Fibroblast of pulmonary artery (primary cell): ENCODE measurements around the gene TPRX1.
"Not testable (repeated sequence)": the region's sequence is repeated elsewhere in the genome, so short reads cannot be mapped to it uniquely, and the experiment has no call there.

Source experiments
- DNase-seq: peaks from one replicate; pipeline ENCODE4 v3.0.0-alpha.2; 2010; ENCODE audit warnings: low read depth
- H3K4me3 ChIP-seq: replicated peaks from 2 replicates; pipeline ENCODE4 v1.5.1; 2011; ENCODE audit warnings: low read depth, mild to moderate bottlenecking, control low read depth, low read length, moderate library complexity
- TF ChIP-seq, protein P1 (sequence below): IDR thresholded peaks from 2 replicates; pipeline ENCODE4 v1.5.1; 2011; ENCODE audit warnings: mild to moderate bottlenecking, control low read depth, low read length, inconsistent platforms; ENCODE audit errors: missing control alignments

Gene TPRX1

DNA sequence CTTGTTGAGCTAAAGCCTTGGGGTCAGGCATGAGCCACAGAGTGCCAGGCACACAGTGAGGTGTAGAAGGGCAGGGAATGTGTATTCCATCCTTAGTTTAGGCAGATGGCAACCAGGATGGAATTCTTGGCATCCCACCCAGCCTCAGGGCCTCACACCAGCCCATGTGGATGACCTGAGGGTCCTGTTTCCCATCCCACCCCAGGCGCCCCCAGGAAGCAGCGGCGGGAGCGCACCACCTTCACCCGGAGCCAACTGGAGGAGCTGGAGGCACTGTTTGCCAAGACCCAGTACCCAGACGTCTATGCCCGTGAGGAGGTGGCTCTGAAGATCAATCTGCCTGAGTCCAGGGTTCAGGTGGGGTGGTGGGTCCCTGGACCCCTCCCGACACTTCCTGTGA is 31.7 kb upstream of the TPRX1 start:
- no peak for DNase-seq
- H3K4me3 ChIP-seq, result no peak overlapping the region
- TF ChIP-seq, protein P1, sequence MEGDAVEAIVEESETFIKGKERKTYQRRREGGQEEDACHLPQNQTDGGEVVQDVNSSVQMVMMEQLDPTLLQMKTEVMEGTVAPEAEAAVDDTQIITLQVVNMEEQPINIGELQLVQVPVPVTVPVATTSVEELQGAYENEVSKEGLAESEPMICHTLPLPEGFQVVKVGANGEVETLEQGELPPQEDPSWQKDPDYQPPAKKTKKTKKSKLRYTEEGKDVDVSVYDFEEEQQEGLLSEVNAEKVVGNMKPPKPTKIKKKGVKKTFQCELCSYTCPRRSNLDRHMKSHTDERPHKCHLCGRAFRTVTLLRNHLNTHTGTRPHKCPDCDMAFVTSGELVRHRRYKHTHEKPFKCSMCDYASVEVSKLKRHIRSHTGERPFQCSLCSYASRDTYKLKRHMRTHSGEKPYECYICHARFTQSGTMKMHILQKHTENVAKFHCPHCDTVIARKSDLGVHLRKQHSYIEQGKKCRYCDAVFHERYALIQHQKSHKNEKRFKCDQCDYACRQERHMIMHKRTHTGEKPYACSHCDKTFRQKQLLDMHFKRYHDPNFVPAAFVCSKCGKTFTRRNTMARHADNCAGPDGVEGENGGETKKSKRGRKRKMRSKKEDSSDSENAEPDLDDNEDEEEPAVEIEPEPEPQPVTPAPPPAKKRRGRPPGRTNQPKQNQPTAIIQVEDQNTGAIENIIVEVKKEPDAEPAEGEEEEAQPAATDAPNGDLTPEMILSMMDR, result no peak

DNA sequence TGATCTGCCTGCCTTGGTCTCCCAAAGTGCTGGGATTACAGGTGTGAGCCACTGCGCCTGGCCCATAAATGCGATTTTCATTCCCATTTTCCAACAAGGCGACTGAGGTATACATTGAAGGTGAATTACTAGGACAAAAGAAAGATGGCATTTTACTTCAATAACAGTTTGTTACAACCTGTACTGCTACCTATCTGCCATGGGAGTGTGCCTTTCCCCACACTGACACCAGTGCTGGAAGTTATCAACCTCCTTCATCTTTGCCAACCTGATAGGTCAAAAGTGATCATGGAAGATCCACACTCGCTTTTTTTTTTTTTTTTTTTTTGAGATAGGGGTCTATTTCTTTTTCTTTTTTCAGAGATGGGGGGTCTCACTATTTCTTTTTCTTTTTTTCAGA is 28.4 kb upstream of the TPRX1 start:
- H3K4me3 ChIP-seq, result no peak overlapping the region
- TF ChIP-seq, protein P1, result no peak
- DNase-seq, result no peak

DNA sequence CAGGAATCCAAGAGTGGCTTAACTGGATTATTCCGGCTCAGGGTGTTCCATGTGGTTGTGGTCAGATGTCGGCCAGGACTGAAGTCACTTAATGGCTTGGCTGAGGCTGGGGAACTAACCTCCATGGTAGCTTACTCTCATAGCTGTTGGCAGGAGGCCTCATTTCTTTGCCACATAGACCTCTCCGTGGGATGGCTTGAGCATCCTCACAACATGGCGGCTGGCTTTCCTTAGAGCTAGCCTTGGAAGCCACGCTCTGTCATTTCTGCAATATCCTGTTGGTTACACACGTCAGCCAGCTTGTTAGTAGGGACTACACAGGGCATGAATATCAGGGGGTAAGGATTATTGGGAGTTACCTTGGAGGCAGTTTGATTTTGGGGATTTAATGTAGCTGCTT is 22.4 kb upstream of the TPRX1 start:
- TF ChIP-seq, protein P1, result no peak

DNA sequence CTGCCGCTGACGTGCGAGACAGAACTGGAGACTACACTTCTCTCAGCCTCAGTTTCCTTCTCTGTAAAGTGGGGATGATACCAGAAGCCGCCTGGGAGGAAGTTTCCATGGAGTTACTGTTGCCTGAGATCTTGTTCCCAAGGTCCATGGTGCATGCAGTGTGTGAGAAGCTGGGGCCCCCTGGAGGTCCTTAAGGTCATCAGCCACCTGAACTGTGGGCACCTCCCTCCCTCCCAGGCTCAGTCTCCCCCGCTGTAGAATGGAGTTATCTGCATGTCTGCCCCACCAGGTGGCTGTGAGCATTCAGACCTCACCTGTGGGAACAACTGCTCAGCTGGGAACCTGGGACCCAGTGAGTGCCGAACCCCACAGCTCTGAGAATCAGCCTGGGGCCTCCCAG is 20.0 kb upstream of the TPRX1 start:
- DNase-seq, result no peak
- TF ChIP-seq, protein P1, result no peak
- H3K4me3 ChIP-seq, result no peak overlapping the region

More for the DNA sequence above, 22.4 kb upstream of the TPRX1 start:
- no peak overlapping the region for H3K4me3 ChIP-seq
- no peak for DNase-seq

DNA sequence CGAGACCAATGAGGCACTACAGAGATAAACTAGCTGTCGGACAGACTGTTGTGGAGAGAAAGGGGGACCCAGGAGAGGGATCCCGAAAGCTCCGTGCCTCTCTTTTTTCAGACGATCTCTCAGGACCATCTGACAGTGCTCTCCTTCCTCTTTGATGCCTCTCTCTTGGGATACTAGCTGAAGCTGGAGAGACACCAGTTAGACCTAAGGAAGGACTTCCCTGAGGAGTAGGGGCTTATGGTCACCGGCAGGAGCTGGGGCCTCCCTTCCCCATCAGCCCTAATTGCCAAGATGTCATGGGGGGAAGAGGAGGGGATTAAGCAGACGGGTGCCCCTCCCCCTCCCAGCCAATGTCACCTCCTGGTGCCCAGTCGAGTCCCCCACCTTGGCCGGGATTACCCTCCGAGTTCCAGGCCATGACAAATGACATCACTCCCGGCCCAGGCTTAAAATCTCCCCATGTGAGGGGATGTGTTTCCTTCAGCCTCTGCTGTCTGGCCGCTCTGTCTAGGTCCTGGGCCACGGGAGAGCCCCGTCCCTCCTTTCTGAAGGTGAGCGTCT is 17.2 kb upstream of the TPRX1 start, which contains the start of gene CRX:
CRX (plus strand) TSS at position 478 of the 561 bp plus-strand sequence. CDS start 12,507 bp downstream, outside the sequence.
- H3K4me3 ChIP-seq, result no peak within 1 kb of the TSS
- TF ChIP-seq, protein P1, result no peak
- DNase-seq, result no peak

DNA sequence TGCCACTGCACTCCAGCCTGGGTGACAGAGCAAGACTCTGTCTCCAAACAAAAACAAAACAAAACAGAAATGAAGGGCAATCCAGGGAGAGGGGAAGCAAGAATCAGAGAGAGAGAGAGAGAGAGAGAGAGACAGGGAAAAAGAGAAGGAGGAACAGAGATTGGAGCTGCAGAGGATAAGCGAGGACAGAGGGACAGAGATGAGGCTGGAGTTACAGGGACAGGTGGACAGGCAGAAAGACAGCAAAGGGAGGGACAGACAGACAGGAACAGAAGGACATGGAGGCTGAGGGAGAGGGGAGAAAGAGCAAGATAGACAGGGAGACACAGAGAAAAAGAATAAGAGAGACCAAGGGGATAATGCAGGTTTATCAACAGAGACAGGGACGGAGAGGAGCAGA is 16.1 kb upstream of the TPRX1 start:
- DNase-seq, result no peak
- no peak overlapping the region for H3K4me3 ChIP-seq
- TF ChIP-seq, protein P1, result no peak

DNA sequence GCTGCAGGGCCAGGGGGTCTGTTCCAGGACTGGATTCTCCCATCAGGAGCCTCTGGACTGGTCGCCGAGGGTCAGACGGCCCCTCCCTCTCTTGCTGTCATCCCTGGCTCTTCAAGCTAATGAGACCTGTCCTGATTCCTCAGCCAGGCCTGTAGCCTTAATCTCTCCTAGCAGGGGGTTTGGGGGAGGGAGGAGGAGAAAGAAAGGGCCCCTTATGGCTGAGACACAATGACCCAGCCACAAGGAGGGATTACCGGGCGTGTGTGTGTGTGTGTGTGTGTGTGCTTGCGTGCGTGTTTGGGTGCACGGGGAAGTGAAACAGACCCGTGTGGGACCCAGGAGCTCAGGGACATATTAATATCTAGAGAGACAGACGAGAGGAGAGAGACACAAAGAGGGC is 15.5 kb upstream of the TPRX1 start:
- H3K4me3 ChIP-seq, result no peak overlapping the region
- no peak for DNase-seq
- TF ChIP-seq, protein P1, result no peak

DNA sequence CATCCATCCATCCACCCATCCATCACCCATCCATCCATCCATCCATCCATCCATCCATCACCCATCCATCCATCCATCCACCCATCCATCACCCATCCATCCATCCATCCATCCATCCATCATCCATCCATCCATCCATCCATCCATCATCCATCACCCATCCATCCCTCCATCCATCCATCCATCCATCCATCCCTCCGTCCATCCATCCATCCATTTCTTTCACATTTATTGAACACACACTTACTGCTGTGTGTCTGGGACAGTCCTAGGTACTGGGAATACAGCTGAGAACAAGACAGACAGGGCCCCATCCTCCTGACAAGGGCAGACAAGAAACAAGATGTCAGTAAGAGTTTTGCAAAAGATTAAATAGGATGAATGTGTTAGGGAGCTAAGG is 13.9 kb upstream of the TPRX1 start:
- DNase-seq, H3K4me3 ChIP-seq: not testable (repeated sequence)

DNA sequence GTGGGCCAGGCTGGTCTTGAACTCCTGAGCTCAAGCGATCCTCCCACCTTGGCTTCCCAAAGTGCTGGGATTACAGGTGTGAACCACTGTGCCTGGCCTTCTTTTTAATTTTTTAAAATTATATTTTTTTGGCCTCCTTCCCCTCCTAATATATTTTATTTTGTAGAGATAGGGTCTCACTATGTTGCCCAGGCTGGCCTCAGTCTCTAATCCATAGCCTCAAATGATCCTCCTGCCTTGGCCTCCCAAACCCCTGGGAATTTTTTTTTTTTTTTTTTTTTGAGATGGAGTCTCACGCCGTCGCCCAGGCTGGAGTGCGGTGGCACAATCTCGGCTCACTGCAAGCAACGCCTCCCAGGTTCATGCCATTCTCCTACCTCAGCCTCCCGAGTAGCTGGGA is 11.9 kb upstream of the TPRX1 start:
- H3K4me3 ChIP-seq, DNase-seq: not testable (repeated sequence)
